Aortic smooth muscle cell (primary cell): Measurements from ENCODE around the gene KRT23. TPM values are rescaled to one million over a fixed set of nuclear protein-coding genes. Genes with fewer than 3 reads are reported as not detected.

ENCODE experiments used
- total RNA-seq: library from RNA; depleted of rRNA; stranded (reverse); fragments of >200 nt; gene quantifications from 2 replicates; pipeline ENCODE4 v1.2.3, GENCODE V29; 2014

KRT23 gene, protein sequence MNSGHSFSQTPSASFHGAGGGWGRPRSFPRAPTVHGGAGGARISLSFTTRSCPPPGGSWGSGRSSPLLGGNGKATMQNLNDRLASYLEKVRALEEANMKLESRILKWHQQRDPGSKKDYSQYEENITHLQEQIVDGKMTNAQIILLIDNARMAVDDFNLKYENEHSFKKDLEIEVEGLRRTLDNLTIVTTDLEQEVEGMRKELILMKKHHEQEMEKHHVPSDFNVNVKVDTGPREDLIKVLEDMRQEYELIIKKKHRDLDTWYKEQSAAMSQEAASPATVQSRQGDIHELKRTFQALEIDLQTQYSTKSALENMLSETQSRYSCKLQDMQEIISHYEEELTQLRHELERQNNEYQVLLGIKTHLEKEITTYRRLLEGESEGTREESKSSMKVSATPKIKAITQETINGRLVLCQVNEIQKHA
- total RNA-seq, result not detected in 2 replicates

DNA sequence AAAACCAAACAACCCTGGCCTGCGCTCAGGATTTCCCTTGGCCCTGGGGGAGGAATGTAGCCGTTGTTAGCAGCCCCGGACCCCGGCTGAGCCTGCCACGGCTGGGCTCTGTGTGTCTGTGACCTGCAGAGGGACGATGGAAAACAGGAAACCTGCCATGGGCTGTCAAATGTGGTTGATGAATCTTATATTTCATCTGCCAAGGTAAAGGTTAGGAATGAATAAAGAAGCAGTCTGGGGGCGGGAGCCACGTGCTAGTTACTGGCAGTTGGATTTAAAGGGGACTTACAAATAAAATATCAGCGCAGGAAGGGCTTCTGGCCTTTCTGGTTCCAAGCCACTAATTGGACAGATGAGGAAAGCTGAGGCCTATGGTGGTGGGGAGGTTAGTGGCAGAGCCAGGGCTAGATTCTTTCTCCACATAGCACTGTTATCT, at the start of gene KRT23:
Gene KRT23 (minus strand): TSS at position 263 of the 436 bp plus-strand sequence. CDS start 1,043 bp downstream, outside the sequence.

GRCh38 chr17:40984226-40984625, 46.8 kb upstream of the KRT23 start, which contains the start of gene KRT40:
KRT40 (minus strand) TSS chr17:40984326; CDS start chr17:40984273, 53 bp downstream.

DNA sequence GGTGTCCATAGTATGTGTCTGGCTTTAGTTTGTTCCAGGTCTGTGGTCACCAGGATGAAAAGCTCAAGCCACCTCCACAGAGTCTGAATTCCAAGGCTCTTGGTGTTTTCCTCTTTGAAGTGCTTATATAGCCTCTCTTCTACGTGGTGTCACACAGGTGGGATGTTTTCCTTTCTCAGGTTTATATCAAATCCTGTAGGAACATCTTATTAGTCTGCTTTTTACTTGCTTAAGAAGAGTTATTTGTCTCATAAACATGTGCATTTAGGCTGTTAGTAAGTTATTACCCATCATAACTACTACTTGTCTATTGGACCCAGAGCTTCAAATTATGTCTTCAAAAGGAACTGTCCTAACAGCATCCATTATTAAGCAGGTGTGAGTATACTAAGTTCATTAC, 29.4 kb upstream of the KRT23 start, which contains the start of gene KRT39:
Gene KRT39 (minus strand): TSS at position 101 of the 400 bp plus-strand sequence. CDS start 92 bp downstream, at position 9.

GRCh38 chr17:40884708-40885512, 52.5 kb downstream of the KRT23 start, which contains the start of gene KRT20:
KRT20 (minus strand) TSS chr17:40885242; CDS start chr17:40885185, 57 bp downstream.

Other genes starting within 250 kb of the KRT23 start
- gene KRT24, start 233.9 kb downstream of the KRT23 start, total RNA-seq, result not detected in 2 replicates
- not detected in 2 replicates for gene KRT25, start 182.3 kb downstream of the KRT23 start, total RNA-seq
- gene KRT26, start 165.4 kb downstream of the KRT23 start, total RNA-seq, result not detected in 2 replicates
- not detected in 2 replicates for gene KRT27, start 155.1 kb downstream of the KRT23 start, total RNA-seq
- gene KRT28, start 137.7 kb downstream of the KRT23 start, total RNA-seq, result not detected in 2 replicates
- gene KRT10, start 115.0 kb downstream of the KRT23 start, total RNA-seq, result 3.0 and 3.8 TPM in 2 replicates
- not detected in 2 replicates for gene KRT12, start 70.4 kb downstream of the KRT23 start, total RNA-seq
- not detected in 2 replicates for gene KRT20, start 52.4 kb downstream of the KRT23 start, total RNA-seq
- gene KRT39, start 29.3 kb upstream of the KRT23 start, total RNA-seq, result not detected in 2 replicates
- not detected in 2 replicates for gene KRT40, start 46.7 kb upstream of the KRT23 start, total RNA-seq
- not detected in 2 replicates for gene KRTAP3-3, start 56.5 kb upstream of the KRT23 start, total RNA-seq
- gene KRTAP3-2, start 62.3 kb upstream of the KRT23 start, total RNA-seq, result not detected in 2 replicates
- gene KRTAP3-1, start 71.5 kb upstream of the KRT23 start, total RNA-seq, result not detected in 2 replicates
- gene KRTAP1-5, start 89.6 kb upstream of the KRT23 start, total RNA-seq, result not detected in 2 replicates
- gene KRTAP1-4, start 92.5 kb upstream of the KRT23 start, total RNA-seq, result not detected in 2 replicates
- not detected in 2 replicates for gene KRTAP1-3, start 97.2 kb upstream of the KRT23 start, total RNA-seq
- not detected in 2 replicates for gene KRTAP1-1, start 103.8 kb upstream of the KRT23 start, total RNA-seq
- not detected in 2 replicates for gene KRTAP2-1, start 109.7 kb upstream of the KRT23 start, total RNA-seq
- not detected in 2 replicates for gene KRTAP2-2, start 117.6 kb upstream of the KRT23 start, total RNA-seq
- not detected in 2 replicates for gene KRTAP2-3, start 122.5 kb upstream of the KRT23 start, total RNA-seq
- not detected in 2 replicates for gene KRTAP2-4, start 128.2 kb upstream of the KRT23 start, total RNA-seq
- gene KRTAP4-7, start 146.5 kb upstream of the KRT23 start, total RNA-seq, result not detected in 2 replicates
- gene KRTAP4-8, start 160.5 kb upstream of the KRT23 start, total RNA-seq, result not detected in 2 replicates
- not detected in 2 replicates for gene KRTAP4-16, start 164.6 kb upstream of the KRT23 start, total RNA-seq
- gene KRTAP4-9, start 167.7 kb upstream of the KRT23 start, total RNA-seq, result not detected in 2 replicates
- not detected in 2 replicates for gene KRTAP4-11, start 180.7 kb upstream of the KRT23 start, total RNA-seq
- gene KRTAP4-12, start 186.5 kb upstream of the KRT23 start, total RNA-seq, result not detected in 2 replicates
- gene KRTAP4-6, start 202.9 kb upstream of the KRT23 start, total RNA-seq, result not detected in 2 replicates
- gene KRTAP4-5, start 212.2 kb upstream of the KRT23 start, total RNA-seq, result not detected in 2 replicates
- gene KRTAP4-4, start 223.1 kb upstream of the KRT23 start, total RNA-seq, result not detected in 2 replicates
- gene KRTAP4-3, start 230.6 kb upstream of the KRT23 start, total RNA-seq, result not detected in 2 replicates
- not detected in 2 replicates for gene KRTAP4-2, start 240.6 kb upstream of the KRT23 start, total RNA-seq
- not detected in 2 replicates for gene KRTAP4-1, start 247.3 kb upstream of the KRT23 start, total RNA-seq